ENCODE results near the gene NCF4.
A peak's percentile ranks its signal among the peaks of the same experiment; 100 is the strongest.

Gene NCF4

DNA sequence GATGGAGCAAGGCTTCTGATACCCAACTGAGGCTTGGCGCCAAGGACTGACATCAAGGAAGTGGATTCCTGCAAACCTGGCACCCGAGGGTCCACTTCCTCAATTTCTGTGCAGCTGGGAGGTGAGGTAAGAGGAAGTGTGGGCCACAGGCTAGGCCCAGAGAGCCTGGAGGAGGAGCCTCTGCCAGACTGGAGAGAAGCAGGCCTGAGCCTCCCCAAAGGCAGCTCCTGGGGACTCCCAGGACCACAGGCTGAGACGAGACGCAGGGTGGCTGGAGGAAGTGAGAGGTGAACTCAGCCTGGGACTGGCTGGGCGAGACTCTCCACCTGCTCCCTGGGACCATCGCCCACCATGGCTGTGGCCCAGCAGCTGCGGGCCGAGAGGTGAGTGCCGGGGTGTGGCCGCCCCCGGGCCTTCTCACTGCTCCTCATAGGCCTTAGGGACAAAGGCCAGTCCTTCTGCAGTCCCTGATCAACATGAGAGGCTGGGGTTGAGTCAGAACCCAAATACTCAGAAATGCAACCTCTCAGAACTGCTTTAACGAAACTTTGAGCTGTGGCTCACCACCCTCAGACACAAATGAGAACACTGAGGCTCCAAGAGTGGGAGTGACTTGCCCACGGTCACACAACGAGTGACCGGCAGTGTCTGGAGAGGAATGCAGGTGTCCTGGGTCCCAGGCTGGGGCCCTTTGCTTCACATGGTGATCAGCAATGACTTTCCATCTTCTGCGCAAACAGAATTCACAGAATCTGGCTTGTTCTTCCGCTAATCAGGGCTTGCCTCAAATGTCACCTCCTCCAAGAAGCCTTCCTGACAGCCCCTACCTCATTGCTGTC is at the start of gene NCF4:
Gene NCF4 (plus strand): TSS at position 186 of the 839 bp plus-strand sequence. CDS start 166 bp downstream, at position 352.
- peak; percentile 33 for DNase-seq

GRCh38 chr22:36811094-36811800 is 49.6 kb upstream of the NCF4 start:
- no peak for DNase-seq

DNA sequence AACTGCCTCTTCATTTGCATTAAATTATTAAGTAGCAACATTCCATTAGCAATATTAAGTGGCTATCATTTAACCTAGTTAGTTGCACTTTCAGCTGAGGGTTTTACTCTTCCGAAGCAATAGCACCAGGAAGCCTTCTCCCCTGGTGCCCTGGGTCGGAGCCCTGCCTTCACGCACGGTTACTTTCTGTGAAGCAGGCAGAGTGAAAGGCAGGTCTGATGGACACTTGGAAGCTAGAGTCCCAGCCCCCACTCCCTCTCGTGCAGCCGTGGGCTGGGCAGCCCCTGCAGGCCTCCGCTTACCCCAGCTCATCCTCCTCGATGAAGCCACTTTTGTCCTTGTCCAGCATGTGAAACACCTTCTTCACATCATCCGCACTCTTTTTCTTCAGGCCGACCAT is 46.0 kb upstream of the NCF4 start:
- DNase-seq, result no peak

DNA sequence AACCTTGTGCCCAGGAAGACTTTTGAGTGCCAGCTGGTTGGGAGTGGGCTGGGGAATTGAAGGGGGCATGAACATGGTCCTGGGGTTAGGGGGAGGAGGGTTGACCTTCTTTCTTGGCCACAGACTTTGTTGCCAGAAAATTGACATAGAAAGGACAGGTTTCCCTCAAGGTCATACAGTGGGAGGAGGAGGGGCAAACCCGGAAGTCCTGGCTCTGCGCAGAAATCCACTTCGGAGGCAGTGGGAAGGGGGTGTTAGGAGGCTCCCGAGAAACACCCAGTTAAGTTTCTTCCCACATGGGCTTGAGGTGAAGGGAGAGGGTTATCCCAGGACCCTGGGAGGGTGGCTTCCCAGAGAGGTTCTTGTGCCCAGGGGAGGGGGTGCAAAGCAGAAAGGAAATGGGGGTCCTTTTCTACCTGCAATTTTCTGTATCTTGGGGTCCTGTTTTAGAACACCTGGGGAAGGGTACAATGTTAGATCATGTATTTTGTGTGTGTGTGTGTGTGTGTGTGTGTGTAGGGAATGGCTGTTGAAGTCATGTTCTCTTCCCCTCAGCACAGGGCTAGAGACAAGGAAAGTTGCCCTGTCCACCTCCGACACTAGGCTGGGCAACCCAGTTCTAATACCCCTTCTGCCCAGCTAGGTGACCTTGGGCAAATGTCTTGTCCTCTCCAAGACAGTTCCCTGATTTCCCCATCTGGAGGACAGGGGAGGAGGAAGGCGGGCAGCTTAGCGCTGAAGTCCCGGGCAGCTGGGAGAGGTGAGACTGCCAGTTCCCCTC is 45.1 kb upstream of the NCF4 start:
- DNase-seq, result no peak

DNA sequence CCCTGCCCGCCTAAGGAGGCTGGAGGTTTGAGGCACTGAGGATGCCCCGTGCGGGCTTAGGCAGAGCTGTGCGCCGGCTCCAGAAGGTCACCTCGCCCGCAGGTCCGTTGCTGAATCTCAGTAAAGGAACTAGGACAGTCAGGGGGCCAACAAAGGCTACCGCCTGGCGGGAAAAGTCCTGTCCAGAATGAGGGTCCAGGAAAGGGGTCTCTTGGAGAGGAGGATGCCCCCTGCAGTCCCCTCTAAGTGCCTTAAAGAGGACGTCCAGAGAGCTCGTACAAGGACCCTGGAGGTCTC is 44.5 kb upstream of the NCF4 start:
- DNase-seq, result no peak

- DNase-seq, result no peak
Observed at GRCh38 chr22:36816636-36817524, 43.9 kb upstream of the NCF4 start, which contains the start of gene PVALB. Gene PVALB, minus strand, starts transcription at chr22:36817035. Its CDS starts 30 bp downstream, at chr22:36817005.

DNA sequence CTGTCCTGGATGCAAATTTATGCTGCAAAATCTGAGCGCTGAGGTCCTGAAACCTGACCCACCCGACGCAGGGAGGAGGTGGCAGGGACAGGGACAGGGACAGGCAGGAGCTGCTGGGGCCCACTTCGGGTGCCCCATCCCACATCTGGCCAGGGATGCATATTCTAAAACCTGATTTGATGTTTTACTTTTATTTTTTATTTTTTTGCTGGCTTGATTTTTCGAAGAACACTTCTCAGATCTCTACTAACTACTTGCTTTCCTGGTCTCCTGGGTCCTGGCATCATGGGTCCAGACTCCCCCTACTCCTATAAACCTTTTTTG is 43.3 kb upstream of the NCF4 start:
- DNase-seq, result no peak

- DNase-seq, result no peak
Observed at GRCh38 chr22:36818010-36818642, 42.7 kb upstream of the NCF4 start.

DNA sequence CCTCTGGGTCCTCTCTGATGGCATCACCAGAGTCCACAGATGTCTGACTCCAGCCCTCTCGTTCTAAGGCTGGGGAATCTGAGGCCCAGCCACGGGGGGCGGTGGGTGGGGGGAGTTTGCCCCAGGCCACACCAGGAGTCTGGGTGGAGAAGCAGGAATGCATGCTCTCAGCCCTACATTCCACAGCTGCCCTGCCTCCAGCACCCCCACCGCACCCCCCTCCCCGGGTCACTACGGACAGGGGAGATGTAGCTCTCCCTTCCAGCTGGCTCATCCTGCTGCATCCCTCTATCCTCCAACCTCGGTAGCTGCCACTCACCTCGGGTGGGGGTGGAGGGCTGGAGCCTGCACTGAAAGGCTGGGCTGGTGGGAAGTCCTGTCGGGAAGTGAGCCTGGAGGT is 41.7 kb upstream of the NCF4 start:
- DNase-seq, result no peak

DNA sequence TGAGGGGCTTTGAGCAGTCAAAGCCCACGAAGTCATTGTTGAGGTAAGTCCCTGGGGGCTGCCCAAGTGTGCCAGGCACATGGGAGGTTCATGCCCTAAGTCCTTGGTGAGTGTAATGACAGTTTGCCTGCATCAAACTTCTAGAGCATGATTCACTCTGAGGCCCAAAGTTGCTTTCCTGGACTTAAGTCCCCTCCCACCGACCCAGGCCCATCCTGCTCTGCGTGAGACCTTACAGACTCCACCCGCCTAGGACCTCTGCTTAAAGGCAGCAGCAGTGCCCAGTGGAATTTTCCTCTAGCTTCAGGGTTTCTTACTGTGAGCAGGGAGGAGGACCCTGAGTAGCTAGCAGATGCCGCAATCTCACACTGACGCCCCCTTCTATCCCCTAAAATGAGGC is 38.2 kb upstream of the NCF4 start:
- no peak for DNase-seq

DNA sequence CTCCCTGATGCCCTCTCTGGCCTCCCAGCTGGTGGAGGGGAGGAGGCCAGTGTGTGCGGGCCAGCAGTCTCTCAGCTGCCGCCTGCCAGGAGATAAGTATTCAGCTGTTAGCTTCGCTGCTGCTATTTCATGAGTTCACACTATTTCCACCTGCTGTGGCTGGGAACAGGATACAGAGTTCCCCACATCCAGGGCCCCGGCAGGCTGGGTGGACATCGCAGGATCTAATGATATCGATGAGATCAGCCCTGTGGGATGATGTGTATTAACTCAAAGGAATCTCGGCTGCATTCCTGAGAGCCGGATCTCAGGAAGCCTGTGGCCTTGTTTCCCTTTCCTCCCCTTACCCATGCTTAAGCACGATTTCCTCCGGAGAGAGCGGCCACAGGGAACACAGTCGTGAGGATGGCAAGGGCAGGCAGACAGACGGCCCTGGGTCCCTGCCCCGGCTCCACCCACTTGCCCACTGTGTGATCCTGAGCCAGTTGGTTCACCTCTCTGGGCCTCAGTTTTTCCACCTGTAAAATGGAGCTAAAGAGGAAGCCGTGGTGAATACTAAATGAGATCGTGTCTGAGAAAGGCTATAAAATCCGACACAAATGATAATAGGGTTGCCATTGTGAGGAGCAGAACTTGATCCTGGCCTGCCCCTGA is 37.5 kb upstream of the NCF4 start:
- no peak for DNase-seq

- DNase-seq, result no peak
Observed at GRCh38 chr22:36824655-36825054, 36.2 kb upstream of the NCF4 start.

DNA sequence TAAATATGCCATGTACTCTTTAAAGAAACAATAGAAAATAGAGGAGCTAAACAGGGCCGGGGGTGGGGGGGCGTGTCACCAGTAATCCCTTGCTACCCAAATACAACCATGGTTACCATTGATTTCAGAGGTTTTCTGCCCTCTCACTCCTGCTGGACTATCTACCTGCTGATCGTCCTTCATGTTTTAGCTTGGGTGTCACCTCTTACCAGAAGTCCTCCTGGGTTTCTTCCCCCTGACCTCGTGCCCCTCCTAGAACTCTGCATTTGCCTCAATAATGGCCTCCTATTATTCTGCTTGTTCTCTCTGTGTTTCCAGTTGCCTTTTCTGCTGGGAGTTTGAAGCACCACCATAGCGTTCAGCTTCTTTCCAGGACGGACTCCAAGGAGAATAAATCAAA is 34.5 kb upstream of the NCF4 start:
- DNase-seq, result no peak

- no peak for DNase-seq
Observed at GRCh38 chr22:36828815-36829214, 32.0 kb upstream of the NCF4 start.

GRCh38 chr22:36829370-36830002 is 31.3 kb upstream of the NCF4 start:
- no peak for DNase-seq

- DNase-seq, result no peak
Observed at GRCh38 chr22:36830601-36831000, 30.2 kb upstream of the NCF4 start.

DNA sequence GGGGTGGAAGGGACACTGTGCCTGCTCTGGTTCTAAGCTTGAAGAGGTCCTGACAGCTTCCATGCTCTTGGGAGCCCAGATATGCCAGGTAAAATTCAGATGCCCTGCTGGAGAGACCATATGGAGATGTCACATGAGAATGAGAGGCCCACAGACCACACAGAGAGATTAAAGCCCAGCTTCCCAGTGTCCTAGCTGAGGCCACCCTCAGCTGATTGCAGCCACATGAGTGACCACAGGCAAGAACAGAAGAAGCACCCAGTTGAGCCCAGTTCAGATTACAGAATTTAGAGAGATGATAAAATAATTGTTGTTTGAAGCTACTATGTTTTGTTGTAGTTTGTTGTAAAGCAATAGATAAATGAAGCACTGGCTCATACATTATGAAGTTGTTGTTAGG is 29.6 kb upstream of the NCF4 start:
- DNase-seq, result no peak

GRCh38 chr22:36831717-36832116 is 29.1 kb upstream of the NCF4 start:
- DNase-seq, result no peak

DNA sequence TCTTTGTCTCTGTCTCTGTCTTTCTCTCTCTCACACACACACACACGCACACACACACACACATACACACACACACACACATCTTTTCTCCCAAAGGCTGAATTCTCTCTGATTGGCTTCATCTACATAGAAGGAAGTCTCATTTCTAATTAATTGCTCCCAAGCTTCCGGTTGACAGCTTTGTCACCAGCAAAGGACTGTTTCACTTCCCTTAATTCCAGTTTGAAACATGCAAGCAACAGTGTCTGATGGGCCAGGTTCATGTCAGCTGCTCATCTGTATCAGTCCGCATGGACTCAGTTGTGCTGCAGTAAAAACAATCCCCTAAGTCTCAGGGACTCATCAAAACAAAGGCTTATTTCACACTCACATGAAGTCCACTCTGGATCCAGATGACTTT is 27.7 kb upstream of the NCF4 start:
- no peak for DNase-seq

DNA sequence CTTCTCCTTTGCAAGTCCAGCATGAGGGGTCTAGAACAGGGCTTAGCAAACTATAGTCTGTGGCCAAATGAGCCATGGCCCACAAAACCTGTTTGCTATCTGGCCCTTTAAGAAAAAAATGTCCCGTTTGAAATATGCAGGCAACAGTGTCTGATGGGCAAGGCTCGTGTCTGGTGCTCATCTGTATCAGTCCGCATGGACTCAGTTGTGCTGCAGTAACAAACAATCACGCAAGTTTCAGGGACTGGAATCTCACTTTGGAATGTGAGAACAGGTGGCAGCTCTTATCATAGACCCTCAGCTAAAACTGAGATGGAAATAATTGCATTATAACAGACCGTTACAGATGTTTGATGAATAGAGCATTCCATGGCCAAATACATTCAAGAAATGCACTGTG is 24.9 kb upstream of the NCF4 start:
- no peak for DNase-seq
